ENCODE data around the gene HOXB3. TPM values are rescaled to one million over a fixed set of nuclear protein-coding genes. Genes with fewer than 3 reads are reported as not detected.

HOXB3 gene
- total and polyA plus RNA-seq, 2 of the 13 experiments (the other 11 are each of a cell fraction or from before 2014, with no cell fraction given), result not detected

- Histone ChIP-seq H2AFZ (ENCODE audit: low read length) (no peak overlapping the region), H3K27ac (ENCODE audit: extremely low read length, insufficient read depth, low read length) (no peak overlapping the region), H3K27me3 (ENCODE audit: control insufficient read depth in 1 of 2, insufficient read depth in 2 of 2, low read length in 2 of 2) (peaks cover 0 to 30% of the 10 kb centered on the region in 2 experiments; a peak in 1 of 5 replicates), H4K20me1 (ENCODE audit: insufficient read depth, low read length) (no peaks in the 10 kb centered on the region), H3K4me3 (replicated peaks in 1 of 3; ENCODE audit: insufficient read depth in 1 of 3, low read depth in 2 of 3, low read length in 3 of 3) (no peak overlapping the region), H3K79me2 (ENCODE audit: insufficient read depth, low read length) (no peaks in the 10 kb centered on the region), H3K4me2 (ENCODE audit: low read depth, low read length) (no peak overlapping the region), H3K9ac (ENCODE audit: insufficient read depth, low read depth, low read length) (no peak overlapping the region), H3K4me1 (ENCODE audit: insufficient read depth, low read length) (no peaks in the 10 kb centered on the region), H3K9me3 (ENCODE audit: low read length) (no peaks in the 10 kb centered on the region), H3K36me3 (replicated peaks in 1 of 2; ENCODE audit: control insufficient read depth in 1 of 2, insufficient read depth in 2 of 2, low read length in 2 of 2) (no peaks in the 10 kb centered on the region)
- BruUV-seq (replicated peaks), result no TSS peak
- 4% methylated on average over 3 of the region's 5 CpGs for WGBS (ENCODE audit: low lambda C conversion rate)
- ChIA-PET POLR2A (no interaction called here), CTCF (ENCODE audit: low intra/inter-chr PET ratio, low total read pairs) (no interaction called here)
- DNase-seq (ENCODE audit: low spot score) (no peak), ATAC-seq (no peak), FAIRE-seq (no peak)
- TF ChIP-seq ZNF367 (CRISPR knock-in tag; IDR thresholded peaks at IDR 0.05; ENCODE audit: borderline replicate concordance) (no peak), FOXK1 (CRISPR knock-in tag; IDR thresholded peaks at IDR 0.05; ENCODE audit: borderline replicate concordance, low read depth) (no peak), SNAPC2 (CRISPR knock-in tag; IDR thresholded peaks at IDR 0.05) (no peak), HOXA7 (CRISPR knock-in tag; IDR thresholded peaks at IDR 0.05) (no peak), ZNF296 (CRISPR knock-in tag; conservative IDR thresholded peaks at IDR 0.05) (no peak), ZNF569 (CRISPR knock-in tag; IDR thresholded peaks at IDR 0.05; ENCODE audit: borderline replicate concordance) (no peak), E2F1 (CRISPR knock-in tag; IDR thresholded peaks at IDR 0.05) (no peak), GTF3A (CRISPR knock-in tag; conservative IDR thresholded peaks at IDR 0.05) (no peak), CENPT (CRISPR knock-in tag; IDR thresholded peaks at IDR 0.05; ENCODE audit: low read depth) (no peak), HNF4G (IDR thresholded peaks at IDR 0.05; ENCODE audit: borderline replicate concordance, low read depth, low read length) (no peak), HNF4G (CRISPR knock-in tag; IDR thresholded peaks at IDR 0.05; ENCODE audit: borderline replicate concordance, low read depth) (no peak), ZNF282 (IDR thresholded peaks at IDR 0.05; ENCODE audit: partially characterized antibody) (no peak), ZNF776 (CRISPR knock-in tag; IDR thresholded peaks at IDR 0.05) (no peak), ZBTB42 (CRISPR knock-in tag; IDR thresholded peaks at IDR 0.05) (no peak)
- TF ChIP-seq, protein P1, sequence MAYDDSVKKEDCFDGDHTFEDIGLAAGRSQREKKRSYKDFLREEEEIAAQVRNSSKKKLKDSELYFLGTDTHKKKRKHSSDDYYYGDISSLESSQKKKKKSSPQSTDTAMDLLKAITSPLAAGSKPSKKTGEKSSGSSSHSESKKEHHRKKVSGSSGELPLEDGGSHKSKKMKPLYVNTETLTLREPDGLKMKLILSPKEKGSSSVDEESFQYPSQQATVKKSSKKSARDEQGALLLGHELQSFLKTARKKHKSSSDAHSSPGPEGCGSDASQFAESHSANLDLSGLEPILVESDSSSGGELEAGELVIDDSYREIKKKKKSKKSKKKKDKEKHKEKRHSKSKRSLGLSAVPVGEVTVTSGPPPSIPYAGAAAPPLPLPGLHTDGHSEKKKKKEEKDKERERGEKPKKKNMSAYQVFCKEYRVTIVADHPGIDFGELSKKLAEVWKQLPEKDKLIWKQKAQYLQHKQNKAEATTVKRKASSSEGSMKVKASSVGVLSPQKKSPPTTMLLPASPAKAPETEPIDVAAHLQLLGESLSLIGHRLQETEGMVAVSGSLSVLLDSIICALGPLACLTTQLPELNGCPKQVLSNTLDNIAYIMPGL (CRISPR knock-in tag; IDR thresholded peaks at IDR 0.05; ENCODE audit: borderline replicate concordance in 1 of 2, low read depth in 1 of 2), result no peak
- in situ Hi-C loops (cut with HindIII; ENCODE audit: extremely low pct_ligation_motif_present, low pct_unique_long_range_greater_than_20kb) (no loop called here), intact Hi-C loops (cut with micrococcal nuclease; ENCODE audit: unreplicated experiment) (no loop called here)
Observed at GRCh38 chr17:48503747-48504146, 86.3 kb downstream of the HOXB3 start.
